Muscle of leg (tissue), 11 donors: ENCODE data around the gene VIL1. TPM values are rescaled to one million over a fixed set of nuclear protein-coding genes. Genes with fewer than 3 reads are reported as not detected.

Experiments
- DNase-seq: peaks from one replicate; pipeline ENCODE4 v3.0.0; 2013
- H3K27ac ChIP-seq: one replicate; pipeline ENCODE4 v1.5.1; 2013; ENCODE audit warnings: mild to moderate bottlenecking, low read length, control low read depth
- H3K27me3 ChIP-seq: one replicate; pipeline ENCODE4 v1.6.1; 2013; ENCODE audit warnings: low read length; ENCODE audit not compliant: control insufficient read depth, insufficient read depth
- H3K36me3 ChIP-seq: one replicate; pipeline ENCODE4 v1.6.1; 2013; ENCODE audit warnings: low read length; ENCODE audit not compliant: control insufficient read depth, insufficient read depth
- H3K4me1 ChIP-seq: one replicate; pipeline ENCODE4 v1.6.1; 2013; ENCODE audit warnings: low read length; ENCODE audit not compliant: control insufficient read depth, insufficient read depth
- H3K4me3 ChIP-seq: one replicate; pipeline ENCODE4 v1.5.1; 2013; ENCODE audit warnings: low read length, control low read depth
- H3K9me3 ChIP-seq: replicated peaks from 2 replicates; pipeline ENCODE4 v1.6.1; 2013; ENCODE audit warnings: low read depth, low read length; ENCODE audit not compliant: control insufficient read depth
- WGBS: methylation state at CpG from one replicate; pipeline ENCODE4 v1.1.5; 2013; ENCODE audit warnings: missing lambda C conversion rate; ENCODE audit not compliant: insufficient coverage; 5-methylcytosine and 5-hydroxymethylcytosine counted together
- polyA plus RNA-seq, 8 donors: library from polyadenylated mRNA; unstranded; fragments of 120-200 nt; gene quantifications; one replicate each; pipeline versions ENCODE4 v1.2.1 to v1.2.3, GENCODE V29; 2013; ENCODE audit warnings: inconsistent platforms in 1 of 8, low replicate concordance in 1 of 8; ENCODE audit not compliant: insufficient read length in 8 of 8, insufficient read depth in 1 of 8
- total RNA-seq: library from RNA; stranded (reverse); fragments of 120-200 nt; gene quantifications from one replicate; pipeline ENCODE4 v1.2.4, GENCODE V29; 2013

The VIL1 gene
- total and polyA plus RNA-seq, 9 donors = 0.12 to 19.1 (median 0.45) TPM; not detected in 3

DNA sequence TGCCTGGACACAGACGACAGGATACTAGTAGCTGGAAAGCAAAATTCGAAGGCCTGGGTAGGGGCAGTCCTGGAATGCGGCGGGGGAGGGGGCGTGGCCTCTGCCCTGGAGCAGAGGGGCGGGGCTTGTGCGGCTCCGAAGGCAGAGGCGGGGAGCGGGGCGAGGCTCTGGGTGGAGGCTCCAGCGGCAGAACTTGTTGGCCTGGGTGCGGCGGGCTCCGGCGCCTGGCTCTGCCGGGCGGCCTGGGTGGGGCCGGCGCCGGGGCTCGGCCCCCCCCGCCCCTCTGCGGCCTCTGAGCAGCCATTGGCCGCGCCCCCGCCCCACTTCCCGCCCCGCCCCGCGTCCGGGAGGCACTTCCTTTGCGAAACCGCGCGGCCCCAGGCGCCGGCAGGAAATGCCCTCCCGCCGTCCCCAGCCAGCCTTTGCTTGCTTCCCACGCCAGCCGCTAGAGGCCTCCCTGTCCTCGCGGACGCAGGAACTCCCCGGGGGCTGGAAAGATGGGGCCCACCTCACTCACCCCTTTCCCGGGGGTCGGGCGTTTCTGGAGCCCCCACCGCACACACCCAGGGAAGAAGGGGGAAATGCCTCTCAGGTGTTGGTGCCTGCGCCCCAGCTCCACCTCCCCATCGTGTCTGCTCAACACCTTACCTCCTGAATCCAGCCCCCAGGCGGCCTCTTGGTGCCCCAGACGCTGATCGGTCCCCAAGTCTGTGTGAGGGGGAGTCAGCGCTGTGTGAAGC is 12.5 kb upstream of the VIL1 start:
- peaks cover 45% of the 10 kb centered on the region for H3K4me1 ChIP-seq
- no peaks in the 10 kb centered on the region for H3K27me3 ChIP-seq
- H3K36me3 ChIP-seq = peaks cover 41% of the 10 kb centered on the region
- peak overlapping the region; percentile 43 for H3K4me3 ChIP-seq
- no peaks in the 10 kb centered on the region for H3K9me3 ChIP-seq
- H3K27ac ChIP-seq = peak overlapping the region; percentile 96
- peak; percentile 98 for DNase-seq
- 0% methylated on average over 47 of the region's 56 CpGs for WGBS

DNA sequence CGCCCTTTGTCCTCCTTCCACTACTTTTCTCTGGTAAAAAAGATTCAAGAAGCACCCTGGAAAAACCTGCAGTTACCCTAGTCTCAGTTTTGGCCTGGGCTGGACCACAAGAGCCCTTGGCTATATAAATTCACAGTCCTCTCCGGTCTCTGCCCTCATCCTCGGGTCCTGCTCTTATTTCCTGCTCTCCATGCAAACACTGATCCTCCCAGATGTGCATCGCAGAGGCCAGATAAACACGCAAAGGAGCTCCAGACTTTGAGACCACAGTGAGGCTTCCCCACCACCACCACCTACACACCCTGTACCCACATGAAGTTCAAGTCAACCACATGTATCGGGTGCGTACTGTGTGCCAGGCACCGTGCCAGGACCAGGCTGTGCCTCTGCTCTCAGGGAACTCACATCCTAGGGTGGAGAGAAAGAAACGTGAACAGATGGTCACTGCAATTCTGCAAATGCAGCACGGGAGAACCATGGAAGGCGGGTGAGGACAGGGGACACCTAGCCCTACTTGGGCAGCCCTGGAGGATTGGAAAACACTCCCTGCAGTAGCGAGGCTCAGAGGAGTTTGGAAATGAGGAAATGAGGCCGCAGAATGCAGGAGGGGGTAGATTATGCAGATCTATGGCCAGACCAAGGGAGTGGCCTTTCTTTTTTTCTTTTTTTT is 11.8 kb upstream of the VIL1 start:
- H3K9me3 ChIP-seq = no peaks in the 10 kb centered on the region
- H3K36me3 ChIP-seq = peaks cover 34% of the 10 kb centered on the region
- peak overlapping the region; percentile 43 for H3K4me3 ChIP-seq
- 2% methylated on average over 8 of the region's 13 CpGs for WGBS
- H3K27me3 ChIP-seq = no peaks in the 10 kb centered on the region
- peak overlapping the region; percentile 96 for H3K27ac ChIP-seq
- peaks cover 37% of the 10 kb centered on the region for H3K4me1 ChIP-seq
- DNase-seq = peak; percentile 79

DNA sequence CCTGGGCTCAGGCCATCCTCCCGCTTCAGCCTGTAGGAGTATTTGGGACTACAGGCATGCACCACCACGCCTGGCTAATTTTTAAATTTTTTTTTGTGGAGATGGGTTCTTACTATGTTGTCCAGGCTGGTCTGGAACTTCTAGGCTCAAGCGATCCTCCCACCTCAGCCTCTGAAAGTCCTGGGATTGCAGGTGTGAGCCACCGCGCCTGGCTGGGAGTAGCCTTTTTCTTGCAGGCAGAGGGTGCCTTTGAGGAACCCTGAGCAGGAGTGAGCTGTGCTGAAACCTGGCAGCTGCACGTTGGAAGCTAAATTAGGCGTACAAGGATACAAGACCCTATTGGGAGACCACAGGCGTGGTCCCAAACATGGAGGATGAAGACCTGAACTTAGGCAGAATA is 11.2 kb upstream of the VIL1 start:
- Histone ChIP-seq H3K27me3 (no peaks in the 10 kb centered on the region), H3K9me3 (no peaks in the 10 kb centered on the region), H3K4me1 (peaks cover 33% of the 10 kb centered on the region), H3K4me3 (no peak overlapping the region), H3K27ac (no peak overlapping the region), H3K36me3 (peaks cover 28% of the 10 kb centered on the region)
- WGBS = 80% methylated on average over 5 of the region's 8 CpGs
- DNase-seq = peak; percentile 39

DNA sequence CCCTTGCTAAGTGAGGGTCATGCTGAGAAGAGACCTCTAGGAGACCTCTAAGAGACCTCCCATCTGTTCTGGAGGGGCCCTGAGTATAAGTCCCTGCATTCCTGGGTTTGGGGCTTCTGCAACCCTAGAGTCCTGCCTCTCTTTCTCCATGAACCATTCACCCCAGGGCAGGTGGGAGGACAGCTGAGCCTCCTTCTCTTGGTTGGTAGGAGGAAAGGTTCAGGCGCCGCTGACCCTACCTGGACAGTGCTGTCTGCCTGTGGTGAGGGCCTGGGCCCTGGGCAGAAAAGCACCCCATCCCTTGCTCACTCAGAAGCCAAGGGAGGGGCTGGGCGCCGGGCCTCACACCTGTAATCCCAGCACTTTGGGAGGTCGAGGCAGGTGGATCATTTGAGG is 604 bp upstream of the VIL1 start:
- Histone ChIP-seq H3K4me1 (no peaks in the 10 kb centered on the region), H3K27me3 (peaks cover 4% of the 10 kb centered on the region), H3K4me3 (no peak overlapping the region), H3K36me3 (no peaks in the 10 kb centered on the region), H3K27ac (no peak overlapping the region), H3K9me3 (no peaks in the 10 kb centered on the region)
- no CpG with 5 or more reads among the region's 5 CpGs for WGBS
- DNase-seq = no peak

DNA sequence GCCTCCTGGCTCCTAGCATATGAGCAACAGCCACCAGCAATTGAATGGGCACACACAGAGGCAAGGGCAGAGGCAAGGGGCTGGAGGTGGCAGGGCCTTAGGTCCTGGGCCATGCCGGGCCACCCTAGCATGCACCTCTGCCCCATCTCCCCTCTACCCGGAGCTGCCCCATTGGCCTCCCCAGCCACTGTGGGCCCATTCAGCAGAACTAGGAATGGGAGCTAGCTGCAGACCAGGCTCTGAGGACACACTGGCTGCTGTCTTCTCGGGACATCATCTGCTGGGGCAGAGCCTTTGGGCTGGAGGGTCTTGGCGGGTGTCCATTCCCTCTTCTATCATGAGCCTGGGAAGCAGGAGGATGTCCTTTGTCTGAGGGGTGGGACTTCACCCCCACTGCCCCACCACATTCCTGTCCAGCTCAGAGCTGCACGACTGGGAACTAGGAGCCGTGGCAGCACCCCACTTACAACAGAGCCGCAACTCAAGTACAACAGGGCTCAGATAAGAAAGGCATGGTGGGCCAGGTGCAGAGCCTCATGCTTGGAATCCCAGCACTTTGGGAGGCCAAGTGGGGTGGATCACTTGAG is 800 bp downstream of the VIL1 start:
- Histone ChIP-seq H3K36me3 (no peaks in the 10 kb centered on the region), H3K27me3 (peaks cover 4% of the 10 kb centered on the region), H3K9me3 (no peaks in the 10 kb centered on the region), H3K27ac (no peak overlapping the region), H3K4me3 (no peak overlapping the region), H3K4me1 (no peaks in the 10 kb centered on the region)
- WGBS = 70% methylated on average over 4 of the region's 7 CpGs
- no peak for DNase-seq

DNA sequence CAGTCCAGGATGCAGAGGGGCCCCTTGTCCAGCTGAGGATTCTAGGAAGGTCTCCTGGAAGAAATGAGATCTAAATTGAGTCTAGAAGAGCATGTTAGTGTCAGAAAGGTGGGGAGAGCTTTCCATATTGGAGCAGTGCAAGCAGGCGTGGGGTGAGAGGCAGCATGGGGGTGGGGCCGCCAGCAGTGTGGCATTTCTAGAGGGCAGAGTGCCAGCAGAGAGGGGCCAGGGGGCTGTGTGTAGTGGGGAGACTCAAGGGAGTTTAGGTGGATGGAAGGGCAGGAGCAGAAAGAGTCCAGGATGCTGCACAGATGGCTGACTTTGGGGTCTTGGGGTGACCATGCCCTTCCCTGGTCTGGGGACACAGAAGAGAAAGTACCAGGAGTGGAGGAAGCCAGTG is 2.1 kb downstream of the VIL1 start:
- Histone ChIP-seq H3K27me3 (peaks cover 4% of the 10 kb centered on the region), H3K36me3 (no peaks in the 10 kb centered on the region), H3K27ac (no peak overlapping the region), H3K4me3 (no peak overlapping the region), H3K9me3 (no peaks in the 10 kb centered on the region), H3K4me1 (no peaks in the 10 kb centered on the region)
- WGBS = 65% methylated on average over 2 of the region's 2 CpGs
- no peak for DNase-seq

DNA sequence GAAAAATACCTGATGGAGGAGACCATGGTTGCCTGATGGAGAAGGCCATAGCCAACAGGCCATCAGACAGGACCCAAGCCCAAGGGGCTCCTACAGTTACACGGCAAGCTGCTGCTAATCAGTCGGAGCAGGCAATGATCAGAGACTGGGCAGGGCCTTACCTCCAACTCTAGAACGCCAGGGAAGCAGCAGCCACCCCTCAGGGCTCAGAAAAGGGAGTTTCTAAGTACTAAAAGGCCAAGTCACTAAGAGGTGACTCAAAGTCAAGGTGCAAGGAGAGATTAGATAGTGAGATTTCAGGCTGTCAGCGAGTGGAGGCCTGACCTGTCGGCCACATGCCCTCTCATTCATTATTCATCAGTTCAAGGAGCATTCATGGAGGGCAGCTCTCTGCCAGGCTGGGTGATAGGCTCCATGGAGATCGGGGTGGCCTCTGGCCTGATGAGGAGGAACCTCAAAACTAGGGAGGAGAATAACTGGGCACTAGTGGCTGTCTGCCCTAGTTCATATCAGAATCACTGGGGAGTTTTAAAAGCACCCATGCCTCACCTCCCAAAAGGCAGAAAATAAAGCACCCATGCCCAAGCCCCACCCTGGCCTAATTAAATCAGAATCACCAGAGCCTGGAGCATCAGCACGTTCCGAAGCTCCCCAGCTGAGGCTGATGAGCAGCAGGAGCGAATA is 3.6 kb downstream of the VIL1 start:
- H3K36me3 ChIP-seq = no peaks in the 10 kb centered on the region
- WGBS = 79% methylated on average over 3 of the region's 9 CpGs
- DNase-seq = no peak
- H3K4me1 ChIP-seq = no peaks in the 10 kb centered on the region
- H3K9me3 ChIP-seq = no peaks in the 10 kb centered on the region
- no peak overlapping the region for H3K27ac ChIP-seq
- H3K4me3 ChIP-seq = no peak overlapping the region
- H3K27me3 ChIP-seq = peaks cover 1% of the 10 kb centered on the region

DNA sequence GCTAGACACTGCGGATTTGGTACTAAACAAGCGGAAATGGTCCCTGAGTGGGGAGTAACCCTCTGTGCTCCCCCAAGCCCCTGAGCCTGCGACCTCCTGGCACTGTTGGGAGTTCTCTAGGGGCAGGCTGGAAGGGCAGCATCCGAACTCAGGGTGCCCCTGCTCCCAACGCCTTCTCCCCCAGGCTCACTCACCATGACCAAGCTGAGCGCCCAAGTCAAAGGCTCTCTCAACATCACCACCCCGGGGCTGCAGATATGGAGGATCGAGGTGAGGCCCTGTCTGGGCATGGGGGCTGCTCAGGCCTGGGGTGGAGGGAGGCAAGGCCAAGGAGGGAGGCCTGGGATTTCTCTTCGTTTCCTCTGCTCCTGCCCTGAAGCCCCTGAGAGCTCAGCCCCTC is 4.7 kb downstream of the VIL1 start:
- H3K4me1 ChIP-seq = no peaks in the 10 kb centered on the region
- DNase-seq = no peak
- WGBS = 76% methylated on average over 5 of the region's 9 CpGs
- H3K9me3 ChIP-seq = no peaks in the 10 kb centered on the region
- no peak overlapping the region for H3K4me3 ChIP-seq
- no peaks in the 10 kb centered on the region for H3K36me3 ChIP-seq
- H3K27me3 ChIP-seq = no peaks in the 10 kb centered on the region
- no peak overlapping the region for H3K27ac ChIP-seq

DNA sequence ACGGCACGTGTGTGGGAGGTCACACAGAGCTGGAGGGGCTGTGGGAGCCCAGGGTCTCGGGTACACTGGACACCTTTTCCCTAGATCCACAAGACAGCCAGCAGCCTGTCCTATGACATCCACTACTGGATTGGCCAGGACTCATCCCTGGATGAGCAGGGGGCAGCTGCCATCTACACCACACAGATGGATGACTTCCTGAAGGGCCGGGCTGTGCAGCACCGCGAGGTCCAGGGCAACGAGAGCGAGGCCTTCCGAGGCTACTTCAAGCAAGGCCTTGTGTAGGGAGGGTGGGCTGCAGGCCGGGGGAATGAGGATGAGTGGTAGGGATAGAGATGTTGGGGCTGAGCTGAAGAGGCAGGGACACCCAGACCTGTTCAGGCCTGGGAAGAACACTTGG is 6.6 kb downstream of the VIL1 start:
- H3K4me1 ChIP-seq = no peaks in the 10 kb centered on the region
- no peak for DNase-seq
- H3K36me3 ChIP-seq = no peaks in the 10 kb centered on the region
- 79% methylated on average over 7 of the region's 10 CpGs for WGBS
- no peaks in the 10 kb centered on the region for H3K27me3 ChIP-seq
- H3K9me3 ChIP-seq = no peaks in the 10 kb centered on the region
- H3K4me3 ChIP-seq = no peak overlapping the region
- H3K27ac ChIP-seq = no peak overlapping the region

DNA sequence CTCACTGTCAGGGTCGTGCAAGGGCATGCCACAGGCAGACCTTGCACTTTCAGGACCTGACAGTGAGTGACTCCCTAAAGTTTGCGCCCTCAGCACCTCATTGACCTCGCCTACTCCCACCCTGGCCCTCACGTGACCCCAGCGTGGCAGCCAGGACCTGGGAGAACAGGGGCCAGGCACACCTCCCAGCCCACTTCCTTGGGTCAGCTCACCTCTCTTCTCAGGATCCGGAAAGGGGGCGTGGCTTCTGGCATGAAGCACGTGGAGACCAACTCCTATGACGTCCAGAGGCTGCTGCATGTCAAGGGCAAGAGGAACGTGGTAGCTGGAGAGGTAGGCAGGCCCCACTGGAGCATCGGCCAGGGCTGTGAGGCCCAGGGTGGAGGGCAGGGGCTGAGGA is 8.8 kb downstream of the VIL1 start:
- Histone ChIP-seq H3K9me3 (no peaks in the 10 kb centered on the region), H3K4me1 (no peaks in the 10 kb centered on the region), H3K27ac (no peak overlapping the region), H3K36me3 (no peaks in the 10 kb centered on the region), H3K27me3 (peaks cover under 1% of the 10 kb centered on the region), H3K4me3 (no peak overlapping the region)
- 50% methylated on average over 6 of the region's 11 CpGs for WGBS
- DNase-seq = no peak
